ENCODE data around the gene PPP2R5A. TPM values are rescaled to one million over a fixed set of nuclear protein-coding genes. Genes with fewer than 3 reads are reported as not detected.

Gene PPP2R5A
- polyA plus RNA-seq, 1 of the 3 experiments (the other 2 are of a cell fraction) = 5.4 TPM

- Histone ChIP-seq H3K9ac (no peak overlapping the region), H3K4me1 (ENCODE audit: control insufficient read depth in 1 of 2, insufficient read depth in 2 of 2, low read depth in 1 of 2, low read length in 1 of 2) (no peaks in the 10 kb centered on the region), H3K4me3 (ENCODE audit: low read depth in 2 of 2, low read length in 1 of 2) (no peak overlapping the region), H3K36me3 (replicated peaks in 1 of 2; ENCODE audit: control insufficient read depth in 1 of 2, insufficient read depth in 2 of 2, low read length in 1 of 2) (peaks cover 21% of the 10 kb centered on the region in 2 experiments), H3F3A (replicated peaks; ENCODE audit: insufficient read depth) (peaks cover 14% of the 10 kb centered on the region), H3K27me3 (ENCODE audit: insufficient read depth) (no peaks in the 10 kb centered on the region), H3K79me2 (ENCODE audit: insufficient read depth) (no peaks in the 10 kb centered on the region), H2AFZ (ENCODE audit: low read depth) (no peak overlapping the region), H4K20me1 (ENCODE audit: insufficient read depth) (no peaks in the 10 kb centered on the region), H3K9me2 (no peaks in the 10 kb centered on the region), H3K27ac (ENCODE audit: low read depth in 2 of 2, low read length in 1 of 2) (no peak overlapping the region), H3K4me2 (no peak overlapping the region), H3K9me3 (no peaks in the 10 kb centered on the region)
- WGBS (ENCODE audit: low lambda C conversion rate) = 90% methylated on average over 4 of the region's 4 CpGs
- ChIA-PET CTCF (interaction anchor here (1.3 to 1.9 kb wide), 5 partner anchors 13 to 664 kb away, joined by 3 to 7 read pairs (median 4); no protein-coding TSS in a partner anchor), POLR2A (no interaction called here)
- no peak for DNase-seq
- no peak for TF ChIP-seq USF1 (IDR thresholded peaks at IDR 0.05; ENCODE audit: borderline replicate concordance, low read depth)
- TF ChIP-seq GABPA (IDR thresholded peaks at IDR 0.05; ENCODE audit: low read depth) = no peak
- no peak for TF ChIP-seq CHD2 (IDR thresholded peaks at IDR 0.05; ENCODE audit: low read length, partially characterized antibody)
- TF ChIP-seq FOXJ3 (CRISPR knock-in tag; IDR thresholded peaks at IDR 0.05) = no peak
- TF ChIP-seq POLR2AphosphoS5 (IDR thresholded peaks at IDR 0.05; ENCODE audit: low read depth, low read length) = no peak
- TF ChIP-seq RXRA (IDR thresholded peaks at IDR 0.05; ENCODE audit: borderline replicate concordance, low read depth) = no peak
- TF ChIP-seq RFX5 (IDR thresholded peaks at IDR 0.05; ENCODE audit: low read length) = no peak
- TF ChIP-seq REST (IDR thresholded peaks at IDR 0.05; ENCODE audit: low read depth, low read length) = no peak
- TF ChIP-seq USF2 (IDR thresholded peaks at IDR 0.05; ENCODE audit: borderline replicate concordance, low read depth, low read length) = no peak
- TF ChIP-seq PBX3 (IDR thresholded peaks at IDR 0.05) = no peak
- TF ChIP-seq JUND (IDR thresholded peaks at IDR 0.05) = no peak
- no peak for TF ChIP-seq RAD21 (IDR thresholded peaks at IDR 0.05; ENCODE audit: low read length)
- no peak for TF ChIP-seq FOXM1 (IDR thresholded peaks at IDR 0.05; ENCODE audit: low read depth)
- no peak for TF ChIP-seq EP300 (IDR thresholded peaks at IDR 0.05; ENCODE audit: borderline replicate concordance in 1 of 2, low read depth in 1 of 2, low read length in 1 of 2)
- TF ChIP-seq GATA2 (CRISPR knock-in tag; IDR thresholded peaks at IDR 0.05) = no peak
- TF ChIP-seq SIN3A (IDR thresholded peaks at IDR 0.05; ENCODE audit: borderline replicate concordance, low read depth, low read length) = no peak
Measured at GRCh38 chr1:212344905-212345304, 59.7 kb downstream of the PPP2R5A start.
